CD14-positive monocyte (primary cell): ENCODE measurements around the gene PRSS3. TPM values are rescaled to one million over a fixed set of nuclear protein-coding genes. Genes with fewer than 3 reads are reported as not detected.

Experiments
- DNase-seq, 3 donors: peaks; one replicate each; pipeline ENCODE4 v3.0.0-alpha.2; 2011 to 2022
- H2AFZ ChIP-seq: 2 replicates; pipeline ENCODE4 v1.6.0; 2012; ENCODE audit warnings: mild to moderate bottlenecking, low read depth, low read length, inconsistent platforms; ENCODE audit not compliant: insufficient read depth, poor library complexity, severe bottlenecking
- H3K27ac ChIP-seq, 2 donors: 1 replicate in 1 of 2; 2 replicates in 1 of 2; pipeline ENCODE4 v1.5.1; 2012 to 2013; ENCODE audit warnings: low read length in 2 of 2, control low read depth in 1 of 2, inconsistent platforms in 1 of 2, low read depth in 1 of 2, mild to moderate bottlenecking in 1 of 2
- H3K27me3 ChIP-seq, 2 donors: one replicate each; pipeline versions ENCODE4 v1.6.0 to v1.6.1; 2011 to 2013; ENCODE audit warnings: low read length in 2 of 2; ENCODE audit not compliant: control insufficient read depth in 2 of 2, insufficient read depth in 2 of 2
- H3K36me3 ChIP-seq, 2 donors: replicated peaks in 1 of 2; 1 replicate in 1 of 2; 2 replicates in 1 of 2; pipeline versions ENCODE4 v1.5.1 to v1.6.1; 2012 to 2013; ENCODE audit warnings: low read length in 2 of 2, control low read depth in 1 of 2, inconsistent platforms in 1 of 2, mild to moderate bottlenecking in 1 of 2; ENCODE audit not compliant: insufficient read depth in 2 of 2, control insufficient read depth in 1 of 2
- H3K4me1 ChIP-seq, 2 donors: 1 replicate in 1 of 2; 2 replicates in 1 of 2; pipeline versions ENCODE4 v1.5.1 to v1.6.1; 2012 to 2013; ENCODE audit warnings: low read length in 2 of 2, control low read depth in 1 of 2, inconsistent platforms in 1 of 2, mild to moderate bottlenecking in 1 of 2, moderate library complexity in 1 of 2; ENCODE audit not compliant: insufficient read depth in 2 of 2, control insufficient read depth in 1 of 2
- H3K4me2 ChIP-seq: replicated peaks from 2 replicates; pipeline ENCODE3; 2012; ENCODE audit warnings: low read length, moderate library complexity, mild to moderate bottlenecking; ENCODE audit not compliant: poor library complexity, severe bottlenecking; ENCODE audit errors: extremely low read depth
- H3K4me3 ChIP-seq, 3 experiments: fragments of 200-600 bp in 1 of 3; sonication (generic) in 1 of 3; replicated peaks in 1 of 3; 1 replicate in 2 of 3; 2 replicates in 1 of 3; pipeline ENCODE4 v1.5.1; 2011 to 2013; ENCODE audit warnings: low read length in 3 of 3, mild to moderate bottlenecking in 3 of 3, control low read depth in 2 of 3, low read depth in 2 of 3, inconsistent platforms in 1 of 3, moderate library complexity in 1 of 3
- H3K79me2 ChIP-seq: 2 replicates; pipeline ENCODE4 v1.6.0; 2012; ENCODE audit warnings: mild to moderate bottlenecking, control low read depth, inconsistent platforms, low read length, moderate library complexity; ENCODE audit not compliant: insufficient read depth
- H3K9ac ChIP-seq: 2 replicates; pipeline ENCODE4 v1.6.0; 2017; ENCODE audit warnings: low read length, mild to moderate bottlenecking; ENCODE audit not compliant: insufficient read depth, poor library complexity, severe bottlenecking
- H3K9me3 ChIP-seq, 2 donors: replicated peaks in 1 of 2; 1 replicate in 1 of 2; 2 replicates in 1 of 2; pipeline versions ENCODE4 v1.5.1 to v1.6.1; 2012 to 2013; ENCODE audit warnings: low read length in 2 of 2, control low read depth in 1 of 2; ENCODE audit not compliant: control insufficient read depth in 1 of 2, insufficient read depth in 1 of 2
- H4K20me1 ChIP-seq: 2 replicates; pipeline ENCODE4 v1.6.0; 2012; ENCODE audit warnings: mild to moderate bottlenecking, low read length, control low read depth, moderate library complexity; ENCODE audit not compliant: insufficient read depth
- H3K27ac Mint-ChIP-seq, 7 donors: one replicate each; pipeline ENCODE4 v1.8.0; 2020; ENCODE audit warnings: mild to moderate bottlenecking in 7 of 7, mixed read lengths in 7 of 7, moderate library complexity in 6 of 7, inconsistent platforms in 2 of 7
- H3K27me3 Mint-ChIP-seq, 3 donors: one replicate each; pipeline ENCODE4 v1.8.0; 2021 to 2022; ENCODE audit warnings: low read depth in 3 of 3, mild to moderate bottlenecking in 3 of 3, mixed read lengths in 3 of 3, moderate library complexity in 3 of 3, inconsistent platforms in 1 of 3
- H3K36me3 Mint-ChIP-seq, 2 donors: one replicate each; pipeline ENCODE4 v1.8.0; 2020; ENCODE audit warnings: mixed read lengths in 2 of 2, inconsistent platforms in 1 of 2, mild to moderate bottlenecking in 1 of 2
- H3K4me1 Mint-ChIP-seq: one replicate; pipeline ENCODE4 v1.8.0; 2020; ENCODE audit warnings: mild to moderate bottlenecking, mixed read lengths
- H3K4me3 Mint-ChIP-seq, 2 donors: one replicate each; pipeline ENCODE4 v1.8.0; 2020; ENCODE audit warnings: mild to moderate bottlenecking in 2 of 2, mixed read lengths in 2 of 2, moderate library complexity in 1 of 2
- H3K9me3 Mint-ChIP-seq, 7 donors: one replicate each; pipeline ENCODE4 v1.8.0; 2020 to 2022; ENCODE audit warnings: mixed read lengths in 7 of 7, mild to moderate bottlenecking in 6 of 7, moderate library complexity in 6 of 7, inconsistent platforms in 2 of 7
- WGBS: methylation state at CpG from one replicate; pipeline ENCODE4 v1.1.5; 2013; ENCODE audit warnings: missing lambda C conversion rate; ENCODE audit not compliant: insufficient coverage; 5-methylcytosine and 5-hydroxymethylcytosine counted together
- intact Hi-C, 2 donors: fragments of 100-400 bp; cut with micrococcal nuclease; formaldehyde crosslinking; loops; one replicate each; pipeline versions ENCODE4 v1.15.0 to v1.15.1; 2023
- polyA plus RNA-seq, 3 donors: library from polyadenylated mRNA; depleted of rRNA in 1 of 3; unstranded in 2 of 3; stranded (reverse) in 1 of 3; fragments of 300-500 nt in 2 of 3; fragments of >200 nt in 1 of 3; fragmentation: Illumina TruSeq in 2 of 3; gene quantifications; 1 replicate in 2 of 3; 2 replicates in 1 of 3; pipeline ENCODE4 v1.2.3, GENCODE V29; 2012 to 2021
- TF ChIP-seq, protein P1 (sequence below): fragments of 200-600 bp; IDR thresholded peaks from one replicate; pipeline ENCODE4 v1.8.0; 2022; ENCODE audit warnings: antibody characterized with exemption, mild to moderate bottlenecking

The PRSS3 gene
- polyA plus RNA-seq, 3 donors: not detected

DNA sequence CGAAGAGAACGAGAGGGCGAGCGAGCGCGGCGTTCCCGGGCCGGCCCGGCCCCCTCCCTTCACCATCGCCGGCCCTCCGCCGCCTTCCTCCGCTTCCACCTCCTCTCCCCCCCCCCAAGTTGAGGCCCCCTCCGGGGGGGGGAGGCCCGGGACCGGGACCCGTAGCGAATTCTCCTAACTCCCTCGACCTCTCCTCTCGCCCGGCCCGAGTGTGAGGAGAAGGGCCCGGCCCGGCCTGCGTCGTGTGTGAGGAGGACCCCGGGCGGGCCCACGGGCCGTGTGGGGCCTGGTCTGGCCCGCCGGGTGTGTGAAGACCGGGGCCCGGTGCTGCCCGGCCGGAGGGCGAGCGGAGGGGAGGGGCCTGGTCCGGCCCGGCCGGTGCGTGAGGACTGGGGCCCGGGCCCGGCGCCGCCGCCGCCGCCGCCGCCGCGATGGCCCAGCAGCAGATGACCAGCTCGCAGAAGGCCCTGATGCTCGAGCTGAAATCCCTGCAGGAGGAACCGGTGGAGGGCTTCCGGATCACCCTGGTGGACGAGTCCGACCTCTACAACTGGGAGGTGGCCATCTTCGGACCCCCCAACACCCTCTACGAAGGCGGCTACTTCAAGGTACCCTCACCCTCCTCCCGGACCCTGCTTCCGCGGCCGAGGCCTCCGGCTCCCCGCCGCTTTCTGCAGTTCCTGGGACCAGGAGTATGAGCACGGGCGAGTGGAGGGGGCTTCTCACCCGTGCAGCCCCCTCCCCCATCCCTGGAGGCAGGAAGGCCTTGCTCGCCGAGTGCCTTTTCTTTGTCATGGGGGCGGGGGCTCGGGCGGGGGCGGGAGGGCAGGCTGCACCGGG, 22.2 kb downstream of the PRSS3 start:
- peak; percentile 75 to 83 (median 75) for DNase-seq
- Histone ChIP-seq H4K20me1 (peaks cover 4% of the 10 kb centered on the region), H3K79me2 (peaks cover 70% of the 10 kb centered on the region), H3K9me3 (no peaks in the 10 kb centered on the region), H3K4me3 (peak overlapping the region; percentile 71 to 91 (median 89)), H3K4me1 (peaks cover 46 to 64% of the 10 kb centered on the region in 2 donors), H3K27me3 (no peaks in the 10 kb centered on the region), H3K9ac (peak overlapping the region; percentile 100), H2AFZ (no peak overlapping the region), H3K36me3 (no peaks in the 10 kb centered on the region), H3K27ac (peak overlapping the region; percentile 99), H3K4me2 (peak overlapping the region; percentile 93)
- WGBS: under 1% methylated on average over 39 of the region's 81 CpGs
- Mint-ChIP-seq H3K9me3 (peaks cover 0 to 3% (median 0%) of the 10 kb centered on the region in 7 donors), H3K27ac (peak overlapping the region; percentile 81 to 99 (median 97)), H3K36me3 (peaks cover 9 to 11% of the 10 kb centered on the region in 2 donors), H3K27me3 (no peaks in the 10 kb centered on the region), H3K4me1 (peaks cover 52% of the 10 kb centered on the region), H3K4me3 (peak overlapping the region; percentile 90 to 98)
- intact Hi-C loops: loop anchor here in 1 of 2 donors (5.0 kb wide), 1 partner anchor 35 kb away; no protein-coding TSS in a partner anchor
- TF ChIP-seq, protein P1, sequence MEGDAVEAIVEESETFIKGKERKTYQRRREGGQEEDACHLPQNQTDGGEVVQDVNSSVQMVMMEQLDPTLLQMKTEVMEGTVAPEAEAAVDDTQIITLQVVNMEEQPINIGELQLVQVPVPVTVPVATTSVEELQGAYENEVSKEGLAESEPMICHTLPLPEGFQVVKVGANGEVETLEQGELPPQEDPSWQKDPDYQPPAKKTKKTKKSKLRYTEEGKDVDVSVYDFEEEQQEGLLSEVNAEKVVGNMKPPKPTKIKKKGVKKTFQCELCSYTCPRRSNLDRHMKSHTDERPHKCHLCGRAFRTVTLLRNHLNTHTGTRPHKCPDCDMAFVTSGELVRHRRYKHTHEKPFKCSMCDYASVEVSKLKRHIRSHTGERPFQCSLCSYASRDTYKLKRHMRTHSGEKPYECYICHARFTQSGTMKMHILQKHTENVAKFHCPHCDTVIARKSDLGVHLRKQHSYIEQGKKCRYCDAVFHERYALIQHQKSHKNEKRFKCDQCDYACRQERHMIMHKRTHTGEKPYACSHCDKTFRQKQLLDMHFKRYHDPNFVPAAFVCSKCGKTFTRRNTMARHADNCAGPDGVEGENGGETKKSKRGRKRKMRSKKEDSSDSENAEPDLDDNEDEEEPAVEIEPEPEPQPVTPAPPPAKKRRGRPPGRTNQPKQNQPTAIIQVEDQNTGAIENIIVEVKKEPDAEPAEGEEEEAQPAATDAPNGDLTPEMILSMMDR: peak; percentile 38

DNA sequence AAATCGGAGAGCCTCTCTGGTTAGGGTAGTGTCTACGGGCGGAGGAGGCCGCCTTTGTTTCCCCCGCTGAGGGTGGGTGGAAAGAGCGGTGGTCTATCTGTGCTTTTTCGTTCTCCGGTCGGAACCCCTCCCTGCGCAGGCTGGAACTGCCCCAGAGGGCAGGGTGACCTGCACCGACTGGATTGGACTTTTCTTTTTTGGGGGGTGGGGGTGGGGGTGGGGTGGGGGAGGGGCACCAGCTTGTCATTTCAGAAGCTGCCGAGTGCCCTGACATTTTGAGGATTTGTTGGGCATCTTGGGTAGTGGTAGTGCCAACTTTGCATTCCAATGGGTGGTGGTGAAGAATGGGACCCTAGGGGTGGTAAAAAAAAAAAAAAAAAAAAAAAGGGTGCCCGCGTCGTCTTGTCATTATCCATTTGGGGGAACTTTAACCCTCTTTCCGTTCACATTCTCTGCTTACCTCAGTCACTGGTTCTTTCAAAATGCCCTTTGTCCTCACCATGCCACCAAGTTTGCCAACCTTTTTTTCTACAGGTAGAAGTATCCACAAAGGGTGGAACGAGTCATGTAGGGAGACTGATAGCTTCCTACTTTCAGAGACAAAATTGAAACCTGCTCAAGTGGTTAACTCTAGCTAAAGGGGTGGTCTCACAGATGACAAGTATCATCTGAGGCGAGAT, 22.9 kb downstream of the PRSS3 start:
- Mint-ChIP-seq H3K27ac (peak overlapping the region; percentile 84 to 98 (median 95)), H3K27me3 (no peaks in the 10 kb centered on the region), H3K4me1 (peaks cover 52% of the 10 kb centered on the region), H3K36me3 (peaks cover 11 to 13% of the 10 kb centered on the region in 2 donors), H3K4me3 (peak overlapping the region; percentile 90 to 98), H3K9me3 (peaks cover 0 to 3% (median 0%) of the 10 kb centered on the region in 7 donors)
- Histone ChIP-seq H3K27me3 (no peaks in the 10 kb centered on the region), H3K9me3 (no peaks in the 10 kb centered on the region), H2AFZ (no peak overlapping the region), H4K20me1 (peaks cover 11% of the 10 kb centered on the region), H3K9ac (peak overlapping the region; percentile 100), H3K79me2 (peaks cover 78% of the 10 kb centered on the region), H3K36me3 (peaks cover 0 to under 1% of the 10 kb centered on the region in 2 donors), H3K4me3 (peak overlapping the region; percentile 71 to 91 (median 89)), H3K4me2 (peak overlapping the region; percentile 93), H3K27ac (peak overlapping the region; percentile 99), H3K4me1 (peaks cover 46 to 63% of the 10 kb centered on the region in 2 donors)
- DNase-seq: peak in 1 of 3 donors; percentile 12
- intact Hi-C loops: loop anchor here in 1 of 2 donors (5.0 kb wide), 1 partner anchor 34 kb away; no protein-coding TSS in a partner anchor
- TF ChIP-seq, protein P1: no peak
- WGBS: 0% methylated on average over 1 of the region's 18 CpGs
